ENCODE data around the gene LIPC. TPM values are rescaled to one million over a fixed set of nuclear protein-coding genes. Genes with fewer than 3 reads are reported as not detected.
A peak's percentile ranks its signal among the peaks of the same experiment; 100 is the strongest.

LIPC gene
- total RNA-seq, 1 donor from 2014 or later = 0.32 TPM

- ATAC-seq (no peak), DNase-seq (no peak)
- intact Hi-C loops (cut with micrococcal nuclease) = no loop called here
Measured at GRCh38 chr15:58427987-58428386, 3.8 kb upstream of the LIPC start.

GRCh38 chr15:58430224-58430787 is 1.5 kb upstream of the LIPC start:
- intact Hi-C loops (cut with micrococcal nuclease) = no loop called here

GRCh38 chr15:58432401-58432800 is 610 bp downstream of the LIPC start:
- intact Hi-C loops (cut with micrococcal nuclease) = no loop called here
- DNase-seq (no peak), ATAC-seq (peak; percentile 25)

More at GRCh38 chr15:58430224-58430787, 1.5 kb upstream of the LIPC start:
- ATAC-seq (no peak), DNase-seq (no peak)

GRCh38 chr15:58433597-58434333 is 2.0 kb downstream of the LIPC start:
- DNase-seq = no peak
- peak; percentile 44 for ATAC-seq
- intact Hi-C loops (cut with micrococcal nuclease) = no loop called here

GRCh38 chr15:58434334-58434875 is 2.6 kb downstream of the LIPC start:
- DNase-seq (no peak), ATAC-seq (no peak)
- intact Hi-C loops (cut with micrococcal nuclease) = no loop called here

GRCh38 chr15:58436552-58436951 is 4.8 kb downstream of the LIPC start:
- intact Hi-C loops (cut with micrococcal nuclease) = no loop called here

GRCh38 chr15:58437531-58438105 is 5.8 kb downstream of the LIPC start:
- no peak for ATAC-seq
- intact Hi-C loops (cut with micrococcal nuclease) = no loop called here
- no peak for DNase-seq

More at GRCh38 chr15:58436552-58436951, 4.8 kb downstream of the LIPC start:
- ATAC-seq = no peak
- DNase-seq = no peak

- DNase-seq = no peak
- ATAC-seq = no peak
- intact Hi-C loops (cut with micrococcal nuclease) = no loop called here
Measured at GRCh38 chr15:58438111-58438510, 6.3 kb downstream of the LIPC start.

- peak; percentile 50 for DNase-seq
- peak; percentile 83 for ATAC-seq
- intact Hi-C loops (cut with micrococcal nuclease) = no loop called here
Measured at GRCh38 chr15:58438956-58439355, 7.2 kb downstream of the LIPC start.

GRCh38 chr15:58440158-58440910 is 8.5 kb downstream of the LIPC start:
- peak; percentile 90 for ATAC-seq
- no peak for DNase-seq
- intact Hi-C loops (cut with micrococcal nuclease) = loop anchor here (10.0 kb wide), 1 partner anchor 166 kb away; no protein-coding TSS in a partner anchor

- intact Hi-C loops (cut with micrococcal nuclease) = loop anchor here (10.0 kb wide), 1 partner anchor 166 kb away; no protein-coding TSS in a partner anchor
- no peak for DNase-seq
- ATAC-seq = no peak
Measured at GRCh38 chr15:58440922-58441321, 9.1 kb downstream of the LIPC start.

- ATAC-seq (no peak), DNase-seq (no peak)
- intact Hi-C loops (cut with micrococcal nuclease) = loop anchor here (10.0 kb wide), 1 partner anchor 167 kb away; no protein-coding TSS in a partner anchor
Measured at GRCh38 chr15:58441376-58442070, 9.7 kb downstream of the LIPC start.

- ATAC-seq = no peak
- intact Hi-C loops (cut with micrococcal nuclease) = loop anchor here (10.0 kb wide), 1 partner anchor 167 kb away; no protein-coding TSS in a partner anchor
- DNase-seq = no peak
Measured at GRCh38 chr15:58442122-58442521, 10.3 kb downstream of the LIPC start.

- DNase-seq (no peak), ATAC-seq (no peak)
- intact Hi-C loops (cut with micrococcal nuclease) = loop anchor here (10.0 kb wide), 1 partner anchor 169 kb away; no protein-coding TSS in a partner anchor
Measured at GRCh38 chr15:58443308-58443707, 11.5 kb downstream of the LIPC start.

GRCh38 chr15:58444056-58444455 is 12.3 kb downstream of the LIPC start:
- DNase-seq (no peak), ATAC-seq (no peak)
- intact Hi-C loops (cut with micrococcal nuclease) = loop anchor here (10.0 kb wide), 1 partner anchor 169 kb away; no protein-coding TSS in a partner anchor

- intact Hi-C loops (cut with micrococcal nuclease) = loop anchor here (10.0 kb wide), 1 partner anchor 170 kb away; no protein-coding TSS in a partner anchor
- ATAC-seq (no peak), DNase-seq (no peak)
Measured at GRCh38 chr15:58444658-58445332, 13.0 kb downstream of the LIPC start.

- ATAC-seq (no peak), DNase-seq (no peak)
- intact Hi-C loops (cut with micrococcal nuclease) = loop anchor here (10.0 kb wide), 1 partner anchor 171 kb away; no protein-coding TSS in a partner anchor
Measured at GRCh38 chr15:58445865-58446264, 14.1 kb downstream of the LIPC start.

- intact Hi-C loops (cut with micrococcal nuclease) = loop anchor here (10.0 kb wide), 1 partner anchor 172 kb away; no protein-coding TSS in a partner anchor
- no peak for DNase-seq
- ATAC-seq = no peak
Measured at GRCh38 chr15:58446521-58446920, 14.7 kb downstream of the LIPC start.

All from left ventricle myocardium superior (tissue), 1 donor.